Measurements from ENCODE around the gene TRIP11.

- TF ChIP-seq REST (IDR thresholded peaks at IDR 0.05; ENCODE audit: low read depth) (no peak), EGR1 (IDR thresholded peaks at IDR 0.05) (no peak), MAX (IDR thresholded peaks at IDR 0.05) (no peak), ZBTB7A (IDR thresholded peaks at IDR 0.05; ENCODE audit: low read depth) (no peak), CEBPB (IDR thresholded peaks at IDR 0.05) (no peak)
Observed at GRCh38 chr14:92037989-92038388, 1.9 kb downstream of the TRIP11 start.

Data from Ishikawa (cell line).